ENCODE data around the gene SLC9A1.

Gene SLC9A1

DNA sequence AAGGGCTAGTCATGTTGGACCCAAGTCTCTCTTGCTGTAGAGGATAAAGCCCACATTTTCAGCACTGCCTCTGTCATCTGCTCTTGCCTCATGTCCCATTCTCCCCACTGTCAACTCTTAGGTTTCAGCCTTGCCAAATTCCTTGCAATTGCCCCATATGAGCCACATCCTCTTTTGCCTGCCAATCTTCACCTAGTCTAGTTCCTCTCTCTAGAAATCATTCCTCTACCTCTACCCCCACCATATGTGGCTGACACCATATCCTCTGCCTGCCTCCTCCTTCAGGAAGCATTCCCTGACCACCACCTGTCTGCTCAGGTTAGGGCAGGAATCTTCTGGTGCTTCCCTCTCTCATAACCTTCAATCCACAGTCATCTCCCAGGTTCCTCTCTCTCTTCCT lies 38.2 kb downstream of the SLC9A1 start:
- H3K27me3 ChIP-seq (ENCODE audit: control insufficient read depth, insufficient read depth, low read length) = no peaks in the 10 kb centered on the region
- H3K4me3 ChIP-seq (ENCODE audit: low read depth, low read length) = no peak overlapping the region
- H3K4me1 ChIP-seq (ENCODE audit: control insufficient read depth, insufficient read depth, low read length) = peaks cover 11% of the 10 kb centered on the region; the same call in 1 of the 2 replicates
- peaks cover 9% of the 10 kb centered on the region for H3K36me3 ChIP-seq (ENCODE audit: control insufficient read depth, insufficient read depth, low read length)
- no peak overlapping the region for H3K27ac ChIP-seq (ENCODE audit: low read depth, low read length)
- no peak overlapping the region for H3K9ac ChIP-seq (ENCODE audit: low read length)
- H3K9me3 ChIP-seq (ENCODE audit: control insufficient read depth, insufficient read depth, low read depth, low read length) = no peaks in the 10 kb centered on the region

DNA sequence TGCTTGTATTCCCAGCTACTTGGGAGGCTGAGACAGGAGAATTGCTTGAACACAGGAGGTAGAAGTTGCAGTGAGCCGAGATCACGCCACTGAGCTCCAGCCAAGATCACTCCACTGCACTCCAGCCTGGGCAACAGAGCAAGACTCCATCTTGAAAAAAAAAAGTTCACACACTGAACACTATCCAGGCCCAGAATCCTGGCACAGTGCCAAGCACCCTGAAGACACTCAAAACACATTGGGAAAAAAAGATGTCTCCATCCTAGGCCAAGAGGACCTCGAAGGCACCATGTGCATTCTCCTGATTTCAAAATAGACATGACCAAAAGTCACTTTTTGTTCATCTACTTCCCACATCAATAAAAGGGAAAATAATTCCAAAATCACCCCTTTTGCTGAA lies 38.7 kb downstream of the SLC9A1 start:
- peaks cover 9% of the 10 kb centered on the region for H3K36me3 ChIP-seq (ENCODE audit: control insufficient read depth, insufficient read depth, low read length)
- no peaks in the 10 kb centered on the region for H3K27me3 ChIP-seq (ENCODE audit: control insufficient read depth, insufficient read depth, low read length)
- no peak overlapping the region for H3K27ac ChIP-seq (ENCODE audit: low read depth, low read length)
- no peak overlapping the region for H3K4me3 ChIP-seq (ENCODE audit: low read depth, low read length)
- H3K9me3 ChIP-seq (ENCODE audit: control insufficient read depth, insufficient read depth, low read depth, low read length) = no peaks in the 10 kb centered on the region
- H3K9ac ChIP-seq (ENCODE audit: low read length) = no peak overlapping the region
- peaks cover 11% of the 10 kb centered on the region; the same call in 1 of the 2 replicates for H3K4me1 ChIP-seq (ENCODE audit: control insufficient read depth, insufficient read depth, low read length)

DNA sequence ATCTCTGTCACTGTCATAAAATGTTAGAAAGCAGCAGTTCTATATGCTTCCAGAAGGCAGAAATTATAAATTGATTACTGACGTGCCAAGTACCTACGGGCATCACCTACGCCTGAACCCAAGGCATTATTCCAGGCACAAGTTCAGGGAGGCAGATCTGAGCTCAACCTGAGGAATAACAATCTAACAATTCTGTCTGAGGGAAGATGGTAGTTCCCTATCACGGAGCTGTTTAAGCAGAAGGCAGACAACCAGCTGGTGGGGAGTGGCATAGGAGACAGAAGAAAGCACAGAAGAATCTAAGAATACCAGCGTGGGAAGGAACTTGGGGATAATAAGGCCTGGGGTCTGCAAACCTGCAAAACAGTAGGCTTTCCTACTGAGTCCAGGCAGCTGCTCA lies 40.4 kb downstream of the SLC9A1 start:
- no peaks in the 10 kb centered on the region for H3K27me3 ChIP-seq (ENCODE audit: control insufficient read depth, insufficient read depth, low read length)
- peaks cover 10% of the 10 kb centered on the region for H3K36me3 ChIP-seq (ENCODE audit: control insufficient read depth, insufficient read depth, low read length)
- no peak overlapping the region for H3K9ac ChIP-seq (ENCODE audit: low read length)
- no peaks in the 10 kb centered on the region for H3K9me3 ChIP-seq (ENCODE audit: control insufficient read depth, insufficient read depth, low read depth, low read length)
- H3K27ac ChIP-seq (ENCODE audit: low read depth, low read length) = no peak overlapping the region
- H3K4me3 ChIP-seq (ENCODE audit: low read depth, low read length) = no peak overlapping the region
- peaks cover 8% of the 10 kb centered on the region; the same call in 1 of the 2 replicates for H3K4me1 ChIP-seq (ENCODE audit: control insufficient read depth, insufficient read depth, low read length)

DNA sequence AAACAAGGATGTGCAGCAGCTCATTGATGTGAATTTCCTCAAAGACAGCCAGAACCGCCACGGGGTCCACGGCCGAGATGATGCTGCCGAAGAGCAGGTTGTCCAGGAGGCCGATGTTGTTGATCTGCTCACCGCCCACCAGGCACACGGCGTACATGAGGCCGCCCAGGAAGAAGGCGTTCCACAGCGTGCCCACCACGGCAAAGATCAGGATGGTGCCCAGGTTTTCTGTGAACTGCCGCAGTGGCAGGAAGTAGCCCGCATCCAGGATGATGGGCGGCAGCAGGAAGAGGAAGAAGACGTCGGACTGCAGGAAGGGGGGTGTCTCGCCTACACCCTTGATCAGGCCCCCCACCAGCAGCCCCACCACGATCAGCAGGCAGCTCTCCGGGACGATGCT lies 41.1 kb downstream of the SLC9A1 start:
- H3K9ac ChIP-seq (ENCODE audit: low read length) = no peak overlapping the region
- H3K4me3 ChIP-seq (ENCODE audit: low read depth, low read length) = no peak overlapping the region
- H3K9me3 ChIP-seq (ENCODE audit: control insufficient read depth, insufficient read depth, low read depth, low read length) = no peaks in the 10 kb centered on the region
- H3K27me3 ChIP-seq (ENCODE audit: control insufficient read depth, insufficient read depth, low read length) = no peaks in the 10 kb centered on the region
- peaks cover 5% of the 10 kb centered on the region; the same call in 1 of the 2 replicates for H3K4me1 ChIP-seq (ENCODE audit: control insufficient read depth, insufficient read depth, low read length)
- H3K36me3 ChIP-seq (ENCODE audit: control insufficient read depth, insufficient read depth, low read length) = peaks cover 13% of the 10 kb centered on the region
- H3K27ac ChIP-seq (ENCODE audit: low read depth, low read length) = no peak overlapping the region

DNA sequence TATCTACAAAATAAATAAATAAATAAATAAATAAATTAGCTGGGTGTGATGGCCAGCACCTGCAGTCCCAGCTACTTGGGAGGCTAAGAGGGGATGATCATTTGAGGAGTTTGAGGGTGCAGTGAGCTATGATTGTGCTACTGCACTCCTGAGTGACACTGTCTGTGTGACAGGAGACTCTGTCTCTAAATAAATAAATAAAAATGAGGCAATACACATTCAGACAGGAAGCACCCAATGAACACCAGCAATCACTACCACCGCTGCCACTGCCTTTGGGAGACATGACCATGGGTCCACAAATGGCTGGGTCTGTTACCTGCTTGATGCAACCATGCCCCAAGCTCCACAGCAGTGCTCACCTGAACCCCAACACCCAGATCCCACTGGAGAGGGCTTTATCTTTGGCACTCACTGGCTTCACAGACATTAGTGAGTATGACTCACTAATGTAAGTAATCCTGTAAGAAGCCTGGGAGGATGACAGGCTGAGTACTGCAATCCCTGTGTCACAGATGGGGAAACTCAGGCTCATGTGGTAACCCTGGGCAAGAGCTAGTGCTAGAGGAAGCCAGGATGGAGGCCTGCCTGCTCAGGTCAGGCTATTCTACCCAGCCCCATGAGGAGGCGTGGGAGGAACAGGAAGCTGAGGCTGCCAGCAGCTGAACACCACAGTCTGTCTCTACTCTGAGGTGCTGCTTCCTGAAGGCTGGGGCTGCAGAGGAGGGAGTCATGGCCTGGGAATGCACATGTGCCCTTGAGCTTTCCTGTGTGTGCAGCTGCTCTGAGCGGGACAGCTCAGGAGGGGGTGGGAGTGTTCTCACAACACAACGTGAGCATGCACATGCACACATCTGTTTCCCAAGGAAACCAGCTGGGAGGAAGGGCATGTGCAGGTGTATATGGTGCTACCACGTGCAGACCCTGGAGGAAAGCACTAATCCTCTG lies 43.0 kb downstream of the SLC9A1 start:
- no peaks in the 10 kb centered on the region; the same call in 1 of the 2 replicates for H3K4me1 ChIP-seq (ENCODE audit: control insufficient read depth, insufficient read depth, low read length)
- peaks cover 13% of the 10 kb centered on the region for H3K36me3 ChIP-seq (ENCODE audit: control insufficient read depth, insufficient read depth, low read length)
- H3K9ac ChIP-seq (ENCODE audit: low read length) = no peak overlapping the region
- no peaks in the 10 kb centered on the region for H3K9me3 ChIP-seq (ENCODE audit: control insufficient read depth, insufficient read depth, low read depth, low read length)
- no peak overlapping the region for H3K27ac ChIP-seq (ENCODE audit: low read depth, low read length)
- H3K4me3 ChIP-seq (ENCODE audit: low read depth, low read length) = no peak overlapping the region
- H3K27me3 ChIP-seq (ENCODE audit: control insufficient read depth, insufficient read depth, low read length) = no peaks in the 10 kb centered on the region

DNA sequence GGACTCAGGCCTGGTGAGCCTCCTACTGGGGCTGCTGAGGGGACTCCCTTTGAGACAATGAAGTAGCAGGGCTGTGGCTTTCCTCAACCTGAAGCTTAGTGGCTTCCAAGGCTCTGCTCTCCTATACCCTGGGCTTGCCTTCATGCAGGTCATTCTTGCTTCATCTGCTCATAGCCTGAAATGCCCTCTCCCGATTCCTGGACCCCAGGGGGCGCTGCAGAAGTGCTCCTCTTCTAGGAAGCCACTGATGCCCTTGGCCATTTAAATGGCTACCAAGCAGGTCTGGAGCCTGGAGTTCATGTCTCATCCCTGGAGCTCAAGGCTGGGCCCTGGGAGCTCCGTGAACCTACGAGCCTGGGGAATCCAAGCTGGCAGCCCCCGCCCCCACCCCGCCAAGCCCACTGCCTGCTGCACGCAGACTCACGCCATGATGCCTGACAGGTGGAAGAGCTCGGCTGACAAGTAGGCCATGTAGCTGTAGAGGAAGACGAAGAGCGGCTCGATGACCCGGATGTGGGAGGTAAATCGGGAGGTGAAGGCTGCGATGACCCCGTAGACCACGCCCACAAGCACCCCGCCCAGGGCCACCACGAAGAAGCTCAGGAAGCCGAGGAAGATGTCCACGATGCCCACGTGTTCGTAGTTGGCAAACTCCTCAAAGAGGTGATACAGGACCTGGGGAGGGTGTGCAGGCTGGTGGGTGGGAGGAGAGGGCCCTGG lies 45.7 kb downstream of the SLC9A1 start:
- Histone ChIP-seq H3K4me1 (ENCODE audit: control insufficient read depth, insufficient read depth, low read length) (no peaks in the 10 kb centered on the region; the same call in 1 of the 2 replicates), H3K4me3 (ENCODE audit: low read depth, low read length) (no peak overlapping the region), H3K36me3 (ENCODE audit: control insufficient read depth, insufficient read depth, low read length) (peaks cover 19% of the 10 kb centered on the region), H3K27me3 (ENCODE audit: control insufficient read depth, insufficient read depth, low read length) (no peaks in the 10 kb centered on the region), H3K27ac (ENCODE audit: low read depth, low read length) (no peak overlapping the region), H3K9ac (ENCODE audit: low read length) (no peak overlapping the region), H3K9me3 (ENCODE audit: control insufficient read depth, insufficient read depth, low read depth, low read length) (no peaks in the 10 kb centered on the region)

DNA sequence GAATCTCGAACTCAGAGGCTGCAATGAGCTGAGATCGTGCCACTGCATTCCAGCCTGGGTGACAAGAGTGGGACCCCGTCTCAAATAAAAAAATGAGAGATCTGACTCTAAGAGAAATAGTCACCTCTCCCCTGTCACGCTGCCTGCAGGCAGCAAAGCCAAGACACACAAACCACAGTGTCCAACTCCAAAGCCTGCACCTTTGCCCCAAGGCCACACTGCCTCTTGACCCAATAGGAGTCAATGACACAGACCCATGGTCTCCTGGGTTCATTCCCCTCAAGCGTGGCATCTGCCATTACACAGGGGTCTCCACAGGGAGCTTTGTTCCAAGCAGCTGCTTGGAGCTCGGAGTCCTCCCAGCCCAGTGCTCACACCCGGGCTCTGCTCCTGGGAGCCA lies 46.3 kb downstream of the SLC9A1 start:
- Histone ChIP-seq H3K27me3 (ENCODE audit: control insufficient read depth, insufficient read depth, low read length) (no peaks in the 10 kb centered on the region), H3K9ac (ENCODE audit: low read length) (no peak overlapping the region), H3K27ac (ENCODE audit: low read depth, low read length) (no peak overlapping the region), H3K36me3 (ENCODE audit: control insufficient read depth, insufficient read depth, low read length) (peaks cover 14% of the 10 kb centered on the region), H3K4me3 (ENCODE audit: low read depth, low read length) (no peak overlapping the region), H3K9me3 (ENCODE audit: control insufficient read depth, insufficient read depth, low read depth, low read length) (no peaks in the 10 kb centered on the region), H3K4me1 (ENCODE audit: control insufficient read depth, insufficient read depth, low read length) (no peaks in the 10 kb centered on the region; the same call in 1 of the 2 replicates)

DNA sequence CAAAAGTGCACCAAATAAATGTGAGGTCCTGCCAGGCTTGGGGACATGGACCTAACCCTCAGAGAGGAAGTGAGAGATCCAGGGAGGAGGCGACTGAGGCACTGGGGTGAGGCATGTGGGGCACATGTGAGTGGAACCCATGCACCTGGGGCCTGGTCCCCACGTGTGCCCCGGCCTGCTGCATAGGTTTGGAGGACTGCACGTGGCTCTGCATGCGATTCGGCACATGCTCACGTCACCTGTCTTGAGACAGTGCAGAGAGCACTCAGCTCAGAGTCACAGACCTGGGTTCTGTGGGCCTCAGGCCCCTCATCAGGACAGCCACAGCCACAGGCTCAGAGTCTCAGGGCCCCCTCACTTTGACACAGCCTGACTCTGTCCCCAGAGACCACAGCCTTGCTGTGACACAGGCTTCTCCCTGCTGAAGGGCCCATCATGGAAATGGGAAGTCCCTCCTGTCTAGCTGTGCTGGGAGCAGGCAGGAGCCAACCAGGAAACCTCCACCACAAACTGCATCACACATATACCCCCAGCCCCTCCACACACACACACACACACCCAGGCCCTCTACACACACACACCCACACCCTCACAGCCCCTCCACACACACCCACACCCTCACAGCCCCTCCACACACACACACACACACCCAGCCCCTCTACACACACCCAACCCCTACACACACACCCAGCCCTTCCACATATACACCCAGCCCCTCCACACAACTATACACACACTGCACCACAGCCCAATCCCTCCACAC lies 48.2 kb downstream of the SLC9A1 start:
- H3K9me3 ChIP-seq (ENCODE audit: control insufficient read depth, insufficient read depth, low read depth, low read length) = no peaks in the 10 kb centered on the region
- H3K36me3 ChIP-seq (ENCODE audit: control insufficient read depth, insufficient read depth, low read length) = peaks cover 10% of the 10 kb centered on the region; the same call in 1 of the 2 replicates
- no peaks in the 10 kb centered on the region for H3K4me1 ChIP-seq (ENCODE audit: control insufficient read depth, insufficient read depth, low read length)
- no peak overlapping the region for H3K27ac ChIP-seq (ENCODE audit: low read depth, low read length)
- H3K9ac ChIP-seq (ENCODE audit: low read length) = no peak overlapping the region
- H3K4me3 ChIP-seq (ENCODE audit: low read depth, low read length) = no peak overlapping the region
- H3K27me3 ChIP-seq (ENCODE audit: control insufficient read depth, insufficient read depth, low read length) = no peaks in the 10 kb centered on the region

DNA sequence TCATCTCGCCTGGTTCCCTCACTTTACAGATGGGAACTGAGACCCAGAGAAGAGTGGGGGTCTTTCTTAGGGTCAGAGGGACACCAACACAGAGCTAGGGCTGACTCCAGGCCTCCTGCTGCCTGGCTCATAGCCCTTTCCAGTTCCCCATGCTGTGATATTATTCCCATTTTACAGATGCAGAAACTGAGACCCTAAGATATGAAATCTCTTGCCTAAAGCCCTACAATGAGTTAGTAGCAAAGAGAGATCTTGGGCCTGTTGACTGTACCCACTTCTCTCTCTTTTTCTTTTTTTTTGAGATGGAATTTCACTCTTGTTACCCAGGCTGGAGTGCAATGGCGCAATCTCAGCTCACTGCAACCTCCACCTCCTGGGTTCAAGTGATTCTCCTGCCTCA lies 49.9 kb downstream of the SLC9A1 start:
- Histone ChIP-seq H3K27me3 (ENCODE audit: control insufficient read depth, insufficient read depth, low read length) (no peaks in the 10 kb centered on the region), H3K9me3 (ENCODE audit: control insufficient read depth, insufficient read depth, low read depth, low read length) (no peaks in the 10 kb centered on the region), H3K9ac (ENCODE audit: low read length) (no peak overlapping the region), H3K36me3 (ENCODE audit: control insufficient read depth, insufficient read depth, low read length) (peaks cover 13% of the 10 kb centered on the region), H3K4me1 (ENCODE audit: control insufficient read depth, insufficient read depth, low read length) (no peaks in the 10 kb centered on the region; the same call in 1 of the 2 replicates), H3K27ac (ENCODE audit: low read depth, low read length) (no peak overlapping the region), H3K4me3 (ENCODE audit: low read depth, low read length) (no peak overlapping the region)

DNA sequence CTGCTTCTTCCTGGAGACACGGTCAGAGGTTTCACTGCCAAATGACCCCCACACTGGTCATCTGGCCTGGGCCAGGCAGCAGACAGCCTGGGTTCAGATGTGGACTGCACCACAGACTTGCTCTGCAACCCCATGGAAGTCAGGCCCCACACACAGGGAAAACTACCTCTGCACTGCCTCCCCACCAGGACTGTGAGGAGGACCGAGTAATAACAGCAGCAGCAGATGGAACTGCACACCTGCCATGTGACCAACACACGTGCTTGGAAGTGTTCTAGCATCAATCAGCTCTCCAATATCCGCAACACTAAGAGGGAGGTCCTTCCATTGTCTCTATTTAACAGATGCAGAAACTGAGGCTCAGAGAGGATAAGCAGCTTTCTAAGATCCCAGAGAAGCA lies 51.4 kb downstream of the SLC9A1 start:
- peaks cover 14% of the 10 kb centered on the region for H3K4me1 ChIP-seq (ENCODE audit: control insufficient read depth, insufficient read depth, low read length)

More for the DNA sequence above, 51.4 kb downstream of the SLC9A1 start:
- Histone ChIP-seq H3K27ac (ENCODE audit: low read depth, low read length) (no peak overlapping the region), H3K9me3 (ENCODE audit: control insufficient read depth, insufficient read depth, low read depth, low read length) (no peaks in the 10 kb centered on the region), H3K27me3 (ENCODE audit: control insufficient read depth, insufficient read depth, low read length) (no peaks in the 10 kb centered on the region), H3K9ac (ENCODE audit: low read length) (no peak overlapping the region), H3K4me3 (ENCODE audit: low read depth, low read length) (no peak overlapping the region), H3K36me3 (ENCODE audit: control insufficient read depth, insufficient read depth, low read length) (peaks cover 9% of the 10 kb centered on the region)
